Sigmoid colon (tissue), 4 donors: ENCODE results near the gene GRID1.

ENCODE experiments used
- POLR2A ChIP-seq, 2 donors: fragments of 450-650 bp; IDR thresholded peaks; one replicate each; pipeline ENCODE4 v1.6.1; 2016; ENCODE audit warnings: antibody characterized with exemption in 2 of 2, mild to moderate bottlenecking in 2 of 2, moderate library complexity in 2 of 2
- POLR2AphosphoS5 ChIP-seq, 4 donors: sonication (generic); formaldehyde crosslinking; IDR thresholded peaks; one replicate each; pipeline ENCODE4 v1.6.1; 2017; ENCODE audit warnings: antibody characterized with exemption in 4 of 4

DNA sequence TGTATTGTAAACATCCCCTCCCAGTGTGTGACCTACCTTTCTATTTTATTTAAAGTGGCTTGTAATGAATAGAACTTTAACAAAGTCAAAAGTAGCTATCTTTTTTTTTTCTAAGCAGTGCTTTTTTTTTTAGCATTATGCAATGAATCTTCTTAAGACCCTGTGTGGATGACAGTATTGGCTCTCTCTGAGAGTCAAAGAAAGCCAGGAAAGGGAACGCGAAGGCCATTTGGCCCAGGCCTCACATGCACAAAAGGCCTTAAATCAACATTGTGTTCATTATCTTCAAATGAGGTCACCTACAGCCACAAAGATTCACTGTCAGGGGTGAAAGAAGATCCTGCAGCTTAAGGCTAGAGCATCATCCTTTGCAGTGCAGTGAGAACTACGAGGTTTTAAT is 721.5 kb downstream of the GRID1 start:
- TF ChIP-seq POLR2AphosphoS5 (IDR thresholded peaks at IDR 0.05) (no peak), POLR2A (IDR thresholded peaks at IDR 0.05) (no peak)
